ENCODE data around the gene TOLLIP.

The TOLLIP gene

GRCh38 chr11:1310772-1311468, 1.5 kb upstream of the TOLLIP start:
- peak in 1 of 2 experiments; percentile 47 for DNase-seq (ENCODE audit: low read depth in 2 of 2)

- DNase-seq (ENCODE audit: low read depth in 2 of 2), result no peak
Measured at GRCh38 chr11:1310318-1310687, 871 bp upstream of the TOLLIP start.

GRCh38 chr11:1308743-1309497, 512 bp downstream of the TOLLIP start:
- no peak for DNase-seq (ENCODE audit: low read depth in 2 of 2)

GRCh38 chr11:1307998-1308742, 1.3 kb downstream of the TOLLIP start:
- DNase-seq (ENCODE audit: low read depth in 2 of 2), result no peak

GRCh38 chr11:1307163-1307870, 2.1 kb downstream of the TOLLIP start:
- DNase-seq (ENCODE audit: low read depth in 2 of 2), result no peak

- DNase-seq (ENCODE audit: low read depth in 2 of 2), result no peak
Measured at GRCh38 chr11:1306186-1307162, 3.0 kb downstream of the TOLLIP start.

- DNase-seq (ENCODE audit: low read depth in 2 of 2), result no peak
Measured at GRCh38 chr11:1305501-1306056, 3.9 kb downstream of the TOLLIP start.

GRCh38 chr11:1305063-1305495, 4.4 kb downstream of the TOLLIP start:
- DNase-seq (ENCODE audit: low read depth in 2 of 2), result no peak

GRCh38 chr11:1304380-1304779, 5.1 kb downstream of the TOLLIP start:
- no peak for DNase-seq (ENCODE audit: low read depth in 2 of 2)

GRCh38 chr11:1303973-1304372, 5.5 kb downstream of the TOLLIP start:
- no peak for DNase-seq (ENCODE audit: low read depth in 2 of 2)

GRCh38 chr11:1303126-1303821, 6.2 kb downstream of the TOLLIP start:
- DNase-seq (ENCODE audit: low read depth in 2 of 2), result no peak

- DNase-seq (ENCODE audit: low read depth in 2 of 2), result no peak
Measured at GRCh38 chr11:1302461-1303125, 6.8 kb downstream of the TOLLIP start.

GRCh38 chr11:1302041-1302460, 7.4 kb downstream of the TOLLIP start:
- no peak for DNase-seq (ENCODE audit: low read depth in 2 of 2)

- DNase-seq (ENCODE audit: low read depth in 2 of 2), result no peak
Measured at GRCh38 chr11:1301220-1302000, 8.0 kb downstream of the TOLLIP start.

GRCh38 chr11:1300569-1301187, 8.8 kb downstream of the TOLLIP start:
- no peak for DNase-seq (ENCODE audit: low read depth in 2 of 2)

- DNase-seq (ENCODE audit: low read depth in 2 of 2), result no peak
Measured at GRCh38 chr11:1300121-1300520, 9.3 kb downstream of the TOLLIP start.

- DNase-seq (ENCODE audit: low read depth in 2 of 2), result no peak
Measured at GRCh38 chr11:1299621-1300020, 9.8 kb downstream of the TOLLIP start.

Measured in stimulated activated CD4-positive, alpha-beta T cell treated with anti-CD3 and anti-CD28 coated beads, Interleukin-12 subunit alpha, Interleukin-12 subunit beta, amount 100 ng/mL, for 24 hours (primary cell).